ENCODE data around the gene AP1M1.

Gene AP1M1

DNA sequence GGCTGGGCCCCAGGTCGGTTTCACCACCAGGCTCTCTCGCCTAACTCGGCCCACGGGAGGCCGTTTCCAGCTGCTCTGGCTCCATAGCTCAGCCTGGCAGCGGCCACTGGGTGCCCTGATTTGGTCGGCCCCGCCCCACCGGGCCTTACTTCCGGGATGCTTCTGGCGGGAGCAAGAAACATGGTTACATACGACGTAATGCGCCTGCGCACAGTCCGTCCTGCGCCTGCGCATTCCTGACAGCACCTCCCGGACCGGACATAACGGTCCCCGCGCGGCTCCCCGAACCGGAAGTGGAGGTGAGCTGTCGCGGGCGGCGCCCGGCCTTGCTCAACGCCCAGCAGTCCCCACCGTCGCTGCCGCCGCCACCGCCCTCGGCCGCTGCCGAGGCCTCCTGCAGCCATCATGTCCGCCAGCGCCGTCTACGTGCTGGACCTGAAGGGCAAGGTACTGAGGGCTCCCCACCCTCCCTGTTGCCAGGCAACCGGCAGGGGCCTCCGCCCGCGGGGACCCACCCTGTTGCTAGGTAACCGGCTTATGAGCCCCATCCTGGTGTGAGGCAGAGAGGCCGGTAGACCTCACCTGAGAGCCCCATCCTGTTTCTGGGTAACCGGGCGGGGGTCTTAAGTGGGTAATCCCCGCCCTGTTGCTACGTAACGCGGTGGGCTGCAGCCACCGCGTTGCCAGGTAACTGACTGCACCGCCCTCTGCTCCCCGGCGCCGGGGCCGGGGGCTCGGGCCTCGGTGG, at the start of gene AP1M1:
Gene AP1M1 (plus strand): TSS at position 290 of the 748 bp plus-strand sequence. CDS start 116 bp downstream, at position 406.
- TF ChIP-seq GATA2 (IDR thresholded peaks at IDR 0.05; ENCODE audit: low read depth, low read length) = no peak; the same call in 1 of the 2 replicates
- TF ChIP-seq GATA3 (IDR thresholded peaks at IDR 0.05; ENCODE audit: low read depth, low read length) = no peak

DNA sequence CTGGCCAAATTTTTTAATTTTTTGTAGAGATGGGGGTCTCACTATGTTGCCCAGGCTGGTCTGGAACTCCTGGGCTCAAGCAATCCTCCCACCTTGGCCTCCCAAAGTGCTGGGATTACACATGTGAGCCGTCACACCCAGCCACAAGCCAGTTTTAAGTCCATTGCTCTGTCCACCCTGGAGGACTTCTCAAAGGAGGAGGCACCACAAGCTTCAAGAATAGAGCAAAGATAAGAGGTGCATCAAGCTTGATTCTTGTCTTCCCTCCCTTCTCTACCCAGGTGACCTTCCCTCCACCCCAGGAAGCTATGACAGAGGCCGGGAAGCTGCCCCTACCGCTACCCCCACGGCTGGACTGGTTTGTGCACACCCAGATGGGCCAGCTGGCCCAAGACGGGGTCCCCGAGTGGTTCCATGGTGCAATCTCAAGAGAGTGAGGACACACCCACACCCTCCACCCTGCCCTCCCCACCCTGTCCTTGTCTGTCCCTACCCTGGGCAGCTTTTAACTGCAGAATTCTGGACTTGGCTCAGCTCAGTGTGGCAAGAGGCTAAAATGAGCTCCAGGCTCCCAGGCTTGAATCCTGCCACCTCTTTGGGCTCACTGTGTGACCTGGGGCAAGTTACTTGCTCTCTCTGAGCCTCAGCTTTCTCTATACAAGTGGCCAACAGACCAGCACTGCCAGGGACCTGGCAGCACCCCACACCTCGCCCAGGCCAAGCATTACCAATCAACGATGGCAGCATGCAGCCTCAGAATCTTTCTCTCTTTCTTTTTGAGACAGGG, 49.1 kb upstream of the AP1M1 start:
- TF ChIP-seq GATA2 (IDR thresholded peaks at IDR 0.05; ENCODE audit: low read depth, low read length) = no peak
- TF ChIP-seq GATA3 (IDR thresholded peaks at IDR 0.05; ENCODE audit: low read depth, low read length) = no peak

DNA sequence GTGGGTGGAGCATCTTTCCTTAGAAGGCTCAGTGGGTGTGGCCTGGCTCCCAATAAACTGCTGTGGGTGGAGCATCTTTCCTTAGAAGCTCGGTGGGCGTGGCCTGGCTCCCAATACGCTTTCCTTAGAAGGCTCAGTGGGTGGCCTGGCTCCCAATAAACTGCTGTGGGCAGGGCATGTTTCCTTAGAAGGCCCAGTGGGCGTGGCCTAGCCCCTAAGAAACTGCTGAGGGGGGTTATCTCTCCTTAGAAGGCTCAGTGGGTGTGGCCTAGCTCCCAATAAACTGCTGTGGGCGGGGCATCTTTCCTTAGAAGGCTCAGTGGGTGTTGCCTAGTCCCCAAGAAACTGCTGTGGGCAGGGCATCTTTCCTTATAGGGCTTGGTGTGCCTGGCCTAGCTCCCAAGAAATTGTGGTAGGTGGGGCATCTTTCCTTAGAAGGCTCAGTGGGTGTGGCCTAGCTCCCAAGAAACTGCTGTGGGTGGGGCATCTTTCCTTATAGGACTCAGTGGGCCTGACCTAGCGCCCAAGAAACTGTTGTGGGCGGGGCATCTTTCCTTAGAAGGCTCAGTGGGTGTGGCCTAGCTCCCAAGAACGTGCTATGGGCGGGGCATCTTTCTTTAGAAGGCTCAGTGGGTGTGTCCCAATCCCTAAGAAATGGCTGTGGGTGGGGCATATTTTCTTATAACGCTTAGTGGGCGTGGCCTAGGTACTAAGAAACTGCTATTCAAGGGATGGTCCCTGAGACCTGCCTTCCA, 44.0 kb upstream of the AP1M1 start:
- TF ChIP-seq GATA3 (IDR thresholded peaks at IDR 0.05; ENCODE audit: low read depth, low read length) (no peak), GATA2 (IDR thresholded peaks at IDR 0.05; ENCODE audit: low read depth, low read length) (no peak)

GRCh38 chr19:16154557-16154956, 43.2 kb upstream of the AP1M1 start:
- no peak for TF ChIP-seq GATA3 (IDR thresholded peaks at IDR 0.05; ENCODE audit: low read depth, low read length)
- TF ChIP-seq GATA2 (IDR thresholded peaks at IDR 0.05; ENCODE audit: low read depth, low read length) = no peak

DNA sequence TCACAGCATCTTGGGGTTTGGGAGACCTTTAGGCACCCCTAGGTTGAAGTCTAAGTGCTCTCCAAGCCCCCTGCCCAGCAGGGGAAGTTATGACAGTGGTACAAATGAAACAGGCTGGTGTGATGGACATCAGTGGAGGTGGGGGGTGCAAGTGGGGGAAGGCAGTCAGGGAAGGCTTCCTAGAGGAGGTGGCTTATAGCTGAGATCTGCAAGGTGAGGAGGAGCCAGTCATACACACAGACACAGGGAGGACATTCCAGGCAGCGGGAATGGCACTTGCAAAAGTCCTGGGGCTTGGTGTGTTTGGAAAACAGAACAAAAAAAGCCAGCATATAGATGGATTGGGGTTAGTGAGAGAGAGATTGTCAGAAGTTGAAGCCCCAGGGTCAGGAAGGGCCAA, 42.6 kb upstream of the AP1M1 start:
- TF ChIP-seq GATA2 (IDR thresholded peaks at IDR 0.05; ENCODE audit: low read depth, low read length) (no peak), GATA3 (IDR thresholded peaks at IDR 0.05; ENCODE audit: low read depth, low read length) (no peak)

GRCh38 chr19:16156904-16157303, 40.8 kb upstream of the AP1M1 start:
- TF ChIP-seq GATA2 (IDR thresholded peaks at IDR 0.05; ENCODE audit: low read depth, low read length) (no peak), GATA3 (IDR thresholded peaks at IDR 0.05; ENCODE audit: low read depth, low read length) (no peak)

DNA sequence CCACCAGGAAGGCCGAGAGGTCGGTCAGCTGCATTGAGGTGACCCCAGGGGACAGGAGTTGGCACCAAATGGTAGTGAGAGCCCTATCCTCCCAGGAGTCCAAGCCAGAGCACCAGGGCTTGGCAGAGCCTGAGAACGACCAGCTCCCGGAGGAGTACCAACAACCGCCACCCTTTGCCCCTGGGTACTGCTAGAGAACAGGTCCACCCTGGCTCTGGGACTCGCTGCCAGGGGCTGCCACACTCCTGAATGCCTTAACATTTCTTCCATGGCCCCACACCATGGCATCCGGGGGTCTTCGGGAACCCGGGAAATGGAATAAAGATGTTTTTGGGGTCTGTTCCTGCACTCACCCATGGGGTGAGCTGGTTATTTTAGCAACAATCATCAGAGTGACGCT, 40.1 kb upstream of the AP1M1 start:
- TF ChIP-seq GATA2 (IDR thresholded peaks at IDR 0.05; ENCODE audit: low read depth, low read length) (no peak), GATA3 (IDR thresholded peaks at IDR 0.05; ENCODE audit: low read depth, low read length) (no peak)

- TF ChIP-seq GATA2 (IDR thresholded peaks at IDR 0.05; ENCODE audit: low read depth, low read length) = no peak
These were observed 38.1 kb upstream of the AP1M1 start for GRCh38 chr19:16159655-16160054.

DNA sequence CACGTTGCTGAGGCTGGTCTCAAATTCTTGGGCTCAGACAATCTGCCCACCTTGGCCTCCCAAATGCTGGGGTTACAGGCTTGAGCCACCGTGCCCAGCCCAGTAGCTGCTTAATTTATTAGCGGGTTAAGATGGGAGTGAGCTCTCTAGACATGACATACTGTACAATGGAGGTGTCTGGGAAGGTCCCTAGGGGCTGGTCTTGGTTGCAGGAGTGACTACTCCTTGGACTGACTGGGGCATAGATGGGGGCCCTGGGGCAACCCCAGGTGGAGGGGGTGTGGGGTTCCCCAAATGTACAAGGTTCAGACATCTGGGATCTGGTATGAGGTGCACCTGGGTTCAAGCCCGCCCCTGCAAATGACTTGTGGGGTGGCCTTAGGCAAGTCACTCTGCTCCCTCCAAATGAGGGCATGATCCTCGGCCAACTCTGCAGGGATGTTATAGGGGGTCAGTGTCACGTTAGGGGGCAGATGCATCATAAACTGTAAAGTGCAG, 37.2 kb upstream of the AP1M1 start:
- no peak for TF ChIP-seq GATA3 (IDR thresholded peaks at IDR 0.05; ENCODE audit: low read depth, low read length)
- no peak for TF ChIP-seq GATA2 (IDR thresholded peaks at IDR 0.05; ENCODE audit: low read depth, low read length)

- TF ChIP-seq GATA2 (IDR thresholded peaks at IDR 0.05; ENCODE audit: low read depth, low read length) = no peak
- no peak for TF ChIP-seq GATA3 (IDR thresholded peaks at IDR 0.05; ENCODE audit: low read depth, low read length)
These were observed 36.7 kb upstream of the AP1M1 start for GRCh38 chr19:16160943-16161560.

- TF ChIP-seq GATA3 (IDR thresholded peaks at IDR 0.05; ENCODE audit: low read depth, low read length) (no peak), GATA2 (IDR thresholded peaks at IDR 0.05; ENCODE audit: low read depth, low read length) (no peak)
These were observed 35.9 kb upstream of the AP1M1 start for GRCh38 chr19:16161840-16162239.

GRCh38 chr19:16164222-16164890, 33.4 kb upstream of the AP1M1 start:
- TF ChIP-seq GATA2 (IDR thresholded peaks at IDR 0.05; ENCODE audit: low read depth, low read length) (no peak), GATA3 (IDR thresholded peaks at IDR 0.05; ENCODE audit: low read depth, low read length) (no peak)

GRCh38 chr19:16166417-16166816, 31.3 kb upstream of the AP1M1 start:
- TF ChIP-seq GATA2 (IDR thresholded peaks at IDR 0.05; ENCODE audit: low read depth, low read length) (no peak), GATA3 (IDR thresholded peaks at IDR 0.05; ENCODE audit: low read depth, low read length) (no peak)
